HEK293 (cell line): Measurements from ENCODE around the gene PRKD1.

Experiments used
- CTCF ChIA-PET: fragments of 350-600 bp; formaldehyde crosslinking; extraction: SDS; loops from one replicate; lab custom pipeline; 2021; ENCODE audit warnings: antibody characterized with exemption; lab: Yijun Ruan, JAX
- POLR2A ChIA-PET: fragments of 300-600 bp; formaldehyde crosslinking; extraction: SDS; loops from one replicate; lab custom pipeline; 2020; ENCODE audit warnings: antibody characterized with exemption, inconsistent platforms; lab: Yijun Ruan, JAX
- H3K27ac ChIP-seq: fragments of 200-500 bp; sonication (Bioruptor generic); 2 replicates; pipeline ENCODE4 v1.5.1; 2014; ENCODE audit warnings: low read depth, low read length, control low read depth, inconsistent platforms; ENCODE audit errors: extremely low read depth
- H3K36me3 ChIP-seq, 2 experiments: fragments of 200-500 bp in 1 of 2; sonication (Bioruptor generic) in 1 of 2; 1 replicate in 1 of 2; 2 replicates in 1 of 2; pipeline ENCODE4 v1.5.1; 2014 to 2017; ENCODE audit warnings: inconsistent platforms in 2 of 2, low read length in 2 of 2; ENCODE audit not compliant: control insufficient read depth in 2 of 2, insufficient read depth in 1 of 2
- H3K4me1 ChIP-seq: fragments of 200-500 bp; sonication (Bioruptor generic); 2 replicates; pipeline ENCODE4 v1.5.1; 2014; ENCODE audit warnings: mild to moderate bottlenecking, low read length, inconsistent platforms; ENCODE audit not compliant: control insufficient read depth, insufficient read depth
- H3K4me3 ChIP-seq: 2 replicates; pipeline ENCODE4 v1.5.1; 2011; ENCODE audit warnings: low read depth, mild to moderate bottlenecking, control low read depth, low read length, moderate library complexity
- H3K9me3 ChIP-seq: fragments of 200-500 bp; sonication (Bioruptor generic); 2 replicates; pipeline ENCODE4 v1.5.1; 2014; ENCODE audit warnings: low read depth, low read length, inconsistent platforms; ENCODE audit not compliant: control insufficient read depth, insufficient read depth
- RBAK ChIP-seq: fragments of 450-650 bp; formaldehyde crosslinking; IDR thresholded peaks from 2 replicates; pipeline ENCODE4 v1.5.1; 2016; ENCODE audit warnings: missing biosample characterization, missing genetic modification characterization
- ZBTB20 ChIP-seq: fragments of 450-650 bp; formaldehyde crosslinking; IDR thresholded peaks from 2 replicates; pipeline ENCODE4 v1.5.1; 2016; ENCODE audit warnings: missing biosample characterization, missing genetic modification characterization
- ZBTB7A ChIP-seq: fragments of 450-650 bp; formaldehyde crosslinking; IDR thresholded peaks from 2 replicates; pipeline ENCODE4 v1.5.1; 2016; ENCODE audit warnings: low read depth, missing biosample characterization, missing genetic modification characterization
- ZNF146 ChIP-seq: fragments of 450-650 bp; formaldehyde crosslinking; IDR thresholded peaks from 2 replicates; pipeline ENCODE4 v1.5.1; 2016; ENCODE audit warnings: missing biosample characterization, missing genetic modification characterization
- ZNF2 ChIP-seq: fragments of 450-650 bp; formaldehyde crosslinking; IDR thresholded peaks from 2 replicates; pipeline ENCODE4 v1.5.1; 2016; ENCODE audit warnings: missing biosample characterization, missing genetic modification characterization
- ZNF202 ChIP-seq: fragments of 450-650 bp; formaldehyde crosslinking; IDR thresholded peaks from 2 replicates; pipeline ENCODE4 v1.5.1; 2016; ENCODE audit warnings: missing biosample characterization, missing genetic modification characterization, borderline replicate concordance
- ZNF239 ChIP-seq: fragments of 450-650 bp; formaldehyde crosslinking; IDR thresholded peaks from 2 replicates; pipeline ENCODE4 v1.5.1; 2016; ENCODE audit warnings: missing biosample characterization, missing genetic modification characterization
- ZNF280C ChIP-seq: fragments of 450-650 bp; formaldehyde crosslinking; IDR thresholded peaks from 2 replicates; pipeline ENCODE4 v1.5.1; 2016; ENCODE audit warnings: missing biosample characterization, missing genetic modification characterization
- ZNF311 ChIP-seq: fragments of 450-650 bp; formaldehyde crosslinking; IDR thresholded peaks from 2 replicates; pipeline ENCODE4 v1.5.1; 2017; ENCODE audit warnings: missing biosample characterization, missing genetic modification characterization, borderline replicate concordance
- ZNF391 ChIP-seq: fragments of 450-650 bp; formaldehyde crosslinking; IDR thresholded peaks from 2 replicates; pipeline ENCODE4 v1.5.1; 2016; ENCODE audit warnings: low read depth, missing biosample characterization, missing genetic modification characterization, borderline replicate concordance
- ZNF48 ChIP-seq: fragments of 450-650 bp; formaldehyde crosslinking; IDR thresholded peaks from 2 replicates; pipeline ENCODE4 v1.5.1; 2016; ENCODE audit warnings: missing biosample characterization, missing genetic modification characterization
- ZNF529 ChIP-seq: fragments of 450-650 bp; formaldehyde crosslinking; IDR thresholded peaks from 2 replicates; pipeline ENCODE4 v1.5.1; 2017; ENCODE audit warnings: missing genetic modification characterization, missing biosample characterization; ENCODE audit not compliant: insufficient replicate concordance
- ZNF555 ChIP-seq: fragments of 450-650 bp; formaldehyde crosslinking; conservative IDR thresholded peaks from 2 replicates; pipeline ENCODE4 v1.5.1; 2017; ENCODE audit warnings: missing biosample characterization, mild to moderate bottlenecking, missing genetic modification characterization, inconsistent platforms
- ZNF658 ChIP-seq: fragments of 450-650 bp; formaldehyde crosslinking; IDR thresholded peaks from 2 replicates; pipeline ENCODE4; 2016; ENCODE audit warnings: missing biosample characterization, missing genetic modification characterization
- ZNF776 ChIP-seq: fragments of 450-650 bp; formaldehyde crosslinking; IDR thresholded peaks from 2 replicates; pipeline ENCODE4 v1.5.0; 2017; ENCODE audit warnings: missing biosample characterization, missing genetic modification characterization, borderline replicate concordance

Gene PRKD1

GRCh38 chr14:29627137-29627536, 300.5 kb downstream of the PRKD1 start:
- no peaks in the 10 kb centered on the region for H3K4me1 ChIP-seq
- peaks cover 0 to 6% of the 10 kb centered on the region in 2 experiments for H3K36me3 ChIP-seq
- ChIA-PET POLR2A (interaction anchor here (0.6 kb wide), 1 partner anchor 44 kb away, joined by 3 read pairs; no protein-coding TSS in a partner anchor), CTCF (no interaction called here)
- H3K27ac ChIP-seq, result no peak overlapping the region
- no peaks in the 10 kb centered on the region for H3K9me3 ChIP-seq
- H3K4me3 ChIP-seq, result no peak overlapping the region
- no peak for TF ChIP-seq ZNF48 (tag by site-specific recombination)
- TF ChIP-seq RBAK, result no peak

- Histone ChIP-seq H3K36me3 (peaks cover 0 to 3% of the 10 kb centered on the region in 2 experiments; a peak in 1 of 3 replicates), H3K9me3 (no peaks in the 10 kb centered on the region), H3K4me3 (no peak overlapping the region), H3K27ac (no peak overlapping the region), H3K4me1 (no peaks in the 10 kb centered on the region)
- TF ChIP-seq ZNF202 (tag by site-specific recombination) (no peak), ZNF529 (tag by site-specific recombination) (no peak), ZNF280C (tag by site-specific recombination) (no peak), ZNF311 (no peak), ZNF776 (tag by site-specific recombination) (no peak), ZNF239 (tag by site-specific recombination) (no peak), ZNF2 (tag by site-specific recombination) (no peak), ZBTB20 (tag by site-specific recombination) (no peak), ZNF391 (tag by site-specific recombination) (no peak)
- ChIA-PET POLR2A (no interaction called here), CTCF (interaction anchor here (0.6 to 0.7 kb wide), 2 partner anchors 530 to 838 kb away, joined by 3 read pairs; no protein-coding TSS in a partner anchor)
Measured at GRCh38 chr14:29618323-29619067, 309.2 kb downstream of the PRKD1 start.

GRCh38 chr14:29616922-29617321, 310.7 kb downstream of the PRKD1 start:
- no peaks in the 10 kb centered on the region for H3K9me3 ChIP-seq
- H3K4me3 ChIP-seq, result no peak overlapping the region
- TF ChIP-seq ZNF146, result peak; percentile 98
- TF ChIP-seq ZNF658 (tag by site-specific recombination), result no peak
- TF ChIP-seq ZBTB7A (tag by site-specific recombination), result no peak
- CTCF ChIA-PET, result interaction anchor here (0.6 to 0.7 kb wide), 2 partner anchors 38 to 63 kb away, joined by 3 read pairs; no protein-coding TSS in a partner anchor
- POLR2A ChIA-PET, result no interaction called here
- H3K4me1 ChIP-seq, result no peaks in the 10 kb centered on the region
- H3K36me3 ChIP-seq, result no peaks in the 10 kb centered on the region
- no peak overlapping the region for H3K27ac ChIP-seq

GRCh38 chr14:29608861-29609260, 318.8 kb downstream of the PRKD1 start:
- H3K9me3 ChIP-seq, result no peaks in the 10 kb centered on the region
- no peak overlapping the region for H3K4me3 ChIP-seq
- ChIA-PET POLR2A (no interaction called here), CTCF (no interaction called here)
- H3K27ac ChIP-seq, result no peak overlapping the region
- TF ChIP-seq ZNF776 (tag by site-specific recombination), result no peak
- no peak for TF ChIP-seq ZNF555 (tag by site-specific recombination)
- H3K36me3 ChIP-seq, result no peaks in the 10 kb centered on the region
- H3K4me1 ChIP-seq, result no peaks in the 10 kb centered on the region
